Lung (tissue), 12 donors: ENCODE results near the gene MS4A6A. TPM values are rescaled to one million over a fixed set of nuclear protein-coding genes. Genes with fewer than 3 reads are reported as not detected.
"Not testable (repeated sequence)": the region's sequence is repeated elsewhere in the genome, so short reads cannot be mapped to it uniquely, and the experiment has no call there.

ENCODE experiments used
- ATAC-seq: fragments of 200-7000 bp; cut with Tn5 transposase; one replicate; pipeline ENCODE4 v1.9.1; 2020; ENCODE audit warnings: moderate number of reproducible peaks; ENCODE audit not compliant: insufficient read depth, low FRiP score
- DNase-seq, 3 donors: peaks; one replicate each; pipeline ENCODE4 v3.0.0-alpha.2; 2013 to 2017
- H3K27ac ChIP-seq, 2 donors: one replicate each; pipeline ENCODE4 v1.5.1; 2013; ENCODE audit warnings: mild to moderate bottlenecking in 2 of 2, moderate library complexity in 2 of 2, control low read depth in 1 of 2, inconsistent platforms in 1 of 2, low read depth in 1 of 2, low read length in 1 of 2
- H3K27me3 ChIP-seq, 3 donors: one replicate each; pipeline ENCODE4 v1.5.1; 2013; ENCODE audit warnings: low read length in 2 of 3; ENCODE audit not compliant: control insufficient read depth in 3 of 3, insufficient read depth in 3 of 3
- H3K36me3 ChIP-seq, 4 donors: one replicate each; pipeline ENCODE4 v1.5.1; 2013; ENCODE audit warnings: low read length in 4 of 4, mild to moderate bottlenecking in 1 of 4, moderate library complexity in 1 of 4; ENCODE audit not compliant: control insufficient read depth in 4 of 4, insufficient read depth in 4 of 4
- H3K4me1 ChIP-seq, 5 donors: one replicate each; pipeline ENCODE4 v1.5.1; 2013; ENCODE audit warnings: low read length in 5 of 5, mild to moderate bottlenecking in 2 of 5, moderate library complexity in 1 of 5; ENCODE audit not compliant: control insufficient read depth in 5 of 5, insufficient read depth in 5 of 5
- H3K4me3 ChIP-seq: one replicate; pipeline ENCODE4 v1.5.1; 2013; ENCODE audit warnings: mild to moderate bottlenecking, control low read depth, moderate library complexity
- H3K9ac ChIP-seq, 2 donors: one replicate each; pipeline ENCODE4 v1.5.1; 2013; ENCODE audit warnings: low read length in 2 of 2, control low read depth in 1 of 2; ENCODE audit not compliant: insufficient read depth in 1 of 2
- H3K9me3 ChIP-seq, 4 donors: one replicate each; pipeline ENCODE4 v1.5.1; 2013; ENCODE audit warnings: low read length in 3 of 4, mild to moderate bottlenecking in 1 of 4, moderate library complexity in 1 of 4; ENCODE audit not compliant: control insufficient read depth in 4 of 4, insufficient read depth in 3 of 4
- CTCF ChIP-seq: IDR thresholded peaks from 2 replicates; pipeline ENCODE4 v1.5.1; 2012; ENCODE audit warnings: mild to moderate bottlenecking; ENCODE audit errors: control extremely low read depth, extremely low read depth
- WGBS, 2 donors: extraction: QIAGEN DNeasy Blood & Tissue Kit; methylation state at CpG; one replicate each; pipeline ENCODE4 v1.1.7; 2013; 5-methylcytosine and 5-hydroxymethylcytosine counted together
- polyA plus RNA-seq, 2 donors: library from polyadenylated mRNA; stranded (reverse); fragments of 200-250 nt; gene quantifications; one replicate each; pipeline ENCODE4 v1.2.1, GENCODE V29; 2013
- total RNA-seq, 2 donors: library from RNA; depleted of rRNA in 1 of 2; stranded (reverse); fragments of >200 nt in 1 of 2; gene quantifications; one replicate each; pipeline ENCODE4 v1.2.1, GENCODE V29; 2014 to 2021
- donor health status: control.
- donor health status: control.
- donor health status: Bipolar disorder and iron deficiency.
- donor health status: healthy.
- donor health status: DM: yes; HTN: yes; CAD: no.

The MS4A6A gene
- total and polyA plus RNA-seq, 4 donors: 36.2 to 163 (median 92.7) TPM

GRCh38 chr11:60206616-60207015, 23.7 kb upstream of the MS4A6A start:
- no peak for TF ChIP-seq CTCF
- H3K4me1 ChIP-seq: no peaks in the 10 kb centered on the region
- no peaks in the 10 kb centered on the region for H3K36me3 ChIP-seq
- H3K27me3 ChIP-seq: no peaks in the 10 kb centered on the region
- H3K27ac ChIP-seq: no peak overlapping the region
- no peak overlapping the region for H3K4me3 ChIP-seq
- DNase-seq (no peak), ATAC-seq (no peak)
- no peak overlapping the region for H3K9ac ChIP-seq
- WGBS, 2 donors: 91 to 100% methylated on average over 1 of the region's 1 CpG
- H3K9me3 ChIP-seq: peaks cover 0 to 5% (median 0%) of the 10 kb centered on the region in 4 donors

GRCh38 chr11:60204922-60205321, 22.0 kb upstream of the MS4A6A start:
- Histone ChIP-seq H3K27me3 (no peaks in the 10 kb centered on the region), H3K9me3 (peaks cover 0 to 5% (median 0%) of the 10 kb centered on the region in 4 donors), H3K4me3 (no peak overlapping the region), H3K9ac (no peak overlapping the region), H3K27ac (no peak overlapping the region), H3K36me3 (no peaks in the 10 kb centered on the region), H3K4me1 (no peaks in the 10 kb centered on the region)
- DNase-seq (no peak), ATAC-seq (no peak)
- WGBS, 2 donors: 82 to 86% methylated on average over 4 of the region's 4 CpGs
- no peak for TF ChIP-seq CTCF

- H3K27ac ChIP-seq, H3K36me3 ChIP-seq, H3K27me3 ChIP-seq, H3K9me3 ChIP-seq, H3K4me3 ChIP-seq, H3K9ac ChIP-seq, DNase-seq, ATAC-seq, H3K4me1 ChIP-seq: not testable (repeated sequence)
- WGBS, 2 donors: 93 to 97% methylated on average over 8 to 22 of the region's 26 CpGs
Observed at GRCh38 chr11:60201334-60201733, 18.5 kb upstream of the MS4A6A start.

- Histone ChIP-seq H3K4me1 (no peaks in the 10 kb centered on the region), H3K27me3 (no peaks in the 10 kb centered on the region), H3K4me3 (no peak overlapping the region), H3K9ac (no peak overlapping the region), H3K27ac (no peak overlapping the region), H3K36me3 (no peaks in the 10 kb centered on the region), H3K9me3 (peaks cover 0 to 5% (median 0%) of the 10 kb centered on the region in 4 donors)
- ATAC-seq (no peak), DNase-seq (no peak)
- TF ChIP-seq CTCF: no peak
- WGBS, 2 donors: 79 to 100% methylated on average over 1 of the region's 1 CpG
Observed at GRCh38 chr11:60197442-60197841, 14.6 kb upstream of the MS4A6A start.
